Right lung (tissue), 5 donors: ENCODE measurements around the gene JAG2. TPM values are rescaled to one million over a fixed set of nuclear protein-coding genes. Genes with fewer than 3 reads are reported as not detected.

Source experiments
- DNase-seq, 2 donors: peaks; one replicate each; pipeline ENCODE4 v3.0.0-alpha.2; 2013
- polyA plus RNA-seq, 5 donors: library from polyadenylated mRNA; unstranded; fragments of 120-200 nt; gene quantifications; one replicate each; pipeline versions ENCODE4 v1.2.1 to v1.2.3, GENCODE V29; 2013; ENCODE audit warnings: inconsistent platforms in 1 of 5, low replicate concordance in 1 of 5; ENCODE audit not compliant: insufficient read length in 5 of 5, insufficient read depth in 1 of 5

JAG2 gene
- polyA plus RNA-seq, 5 donors: 10.2 to 20.0 (median 11.2) TPM

DNA sequence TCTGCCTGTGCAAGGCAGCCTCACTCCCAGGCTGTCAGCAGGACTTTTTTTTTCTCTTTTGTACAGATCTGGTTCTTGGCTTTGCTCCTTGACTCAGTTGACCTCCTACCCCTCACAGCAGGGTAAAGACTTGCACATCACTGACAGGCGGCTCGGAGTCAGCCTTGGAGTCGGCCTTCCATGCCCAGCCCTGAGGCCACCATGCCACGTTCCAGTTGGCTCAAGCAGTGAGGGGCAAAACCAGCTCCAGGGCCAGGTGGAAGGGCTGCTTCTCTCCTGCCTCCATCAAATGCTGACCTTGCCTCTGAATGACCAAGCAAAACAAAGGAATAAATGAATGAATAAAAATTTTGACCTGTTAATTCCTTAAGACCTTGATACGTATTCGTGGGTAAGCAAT, 27.6 kb downstream of the JAG2 start:
- no peak for DNase-seq

DNA sequence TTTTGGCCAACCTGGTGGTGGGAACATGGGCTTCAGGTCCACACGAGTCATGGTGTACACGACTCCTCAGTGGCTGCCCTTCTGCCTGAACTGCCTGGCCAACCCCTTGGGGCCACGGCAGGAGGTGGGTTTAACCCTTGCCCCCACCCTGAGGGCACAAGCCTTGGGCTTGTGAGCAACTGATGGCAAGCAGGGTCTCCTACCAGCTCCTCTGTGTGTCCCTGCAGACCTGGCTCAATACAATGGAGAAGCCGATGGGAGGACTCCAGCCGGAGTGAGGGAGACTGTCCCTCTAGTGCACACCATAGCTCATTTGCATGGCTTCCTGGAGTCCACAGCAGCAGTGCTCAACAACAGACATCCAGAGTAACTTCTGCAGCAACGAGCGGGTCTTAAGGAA, 28.0 kb downstream of the JAG2 start:
- no peak for DNase-seq

- DNase-seq: no peak
Observed at GRCh38 chr14:105139831-105140239, 28.7 kb downstream of the JAG2 start.

DNA sequence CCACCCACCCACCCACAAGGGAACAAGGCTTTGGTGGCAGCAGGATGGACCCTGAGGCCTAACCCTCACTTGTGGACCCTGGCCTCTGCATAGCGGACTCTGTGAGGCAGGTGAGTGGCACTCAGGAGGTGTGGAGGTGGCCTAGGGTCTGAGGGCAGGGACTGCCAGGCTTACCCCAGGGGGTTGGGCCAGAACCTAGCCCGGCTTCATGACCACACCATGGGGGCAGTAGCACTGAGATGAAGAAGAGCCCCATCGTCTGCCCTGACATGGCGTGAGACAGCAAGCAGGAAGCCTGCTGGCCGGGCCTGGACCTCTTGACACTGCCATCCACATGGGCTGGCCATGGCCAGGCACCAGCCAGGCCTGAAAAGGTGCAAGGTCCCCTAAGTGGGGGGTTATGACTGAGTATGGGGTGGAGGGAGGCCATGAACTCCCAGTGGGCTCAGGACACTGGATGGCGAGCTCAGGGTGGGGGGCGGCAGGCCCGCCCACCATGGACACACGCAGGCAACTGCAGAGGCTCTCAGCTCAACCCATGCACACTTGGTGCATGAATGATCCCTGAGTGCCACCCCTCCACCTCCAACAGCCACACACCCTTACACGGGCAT, 29.3 kb downstream of the JAG2 start:
- no peak for DNase-seq

GRCh38 chr14:105138551-105139111, 29.9 kb downstream of the JAG2 start:
- DNase-seq: no peak

DNA sequence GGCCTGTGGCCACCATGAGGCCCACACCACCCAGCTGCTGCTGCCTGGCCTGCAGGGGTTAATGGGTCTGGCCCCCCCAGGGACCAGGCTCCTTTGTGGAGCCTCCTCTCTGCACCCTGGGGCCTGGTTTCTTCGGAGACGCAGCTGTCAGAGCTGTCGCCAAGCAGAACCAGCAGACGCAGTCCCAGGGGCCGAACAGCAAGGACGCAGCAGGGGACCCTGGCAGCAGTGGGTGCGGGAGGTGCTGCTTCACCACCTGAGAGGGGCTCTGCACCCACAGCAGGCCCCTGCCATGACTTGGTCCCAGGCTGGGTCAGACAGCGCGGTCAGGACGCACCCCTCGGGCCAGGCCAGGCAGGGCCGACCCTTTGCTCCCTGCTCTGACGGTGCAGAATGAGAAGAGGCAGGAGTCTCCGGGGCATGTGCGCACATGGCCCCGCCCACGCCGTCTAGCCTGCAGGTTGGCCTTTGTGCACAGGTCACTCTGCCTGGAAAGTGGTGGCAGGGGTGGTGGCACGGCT, 30.5 kb downstream of the JAG2 start:
- DNase-seq: no peak

GRCh38 chr14:105137481-105138020, 31.0 kb downstream of the JAG2 start:
- DNase-seq: no peak

DNA sequence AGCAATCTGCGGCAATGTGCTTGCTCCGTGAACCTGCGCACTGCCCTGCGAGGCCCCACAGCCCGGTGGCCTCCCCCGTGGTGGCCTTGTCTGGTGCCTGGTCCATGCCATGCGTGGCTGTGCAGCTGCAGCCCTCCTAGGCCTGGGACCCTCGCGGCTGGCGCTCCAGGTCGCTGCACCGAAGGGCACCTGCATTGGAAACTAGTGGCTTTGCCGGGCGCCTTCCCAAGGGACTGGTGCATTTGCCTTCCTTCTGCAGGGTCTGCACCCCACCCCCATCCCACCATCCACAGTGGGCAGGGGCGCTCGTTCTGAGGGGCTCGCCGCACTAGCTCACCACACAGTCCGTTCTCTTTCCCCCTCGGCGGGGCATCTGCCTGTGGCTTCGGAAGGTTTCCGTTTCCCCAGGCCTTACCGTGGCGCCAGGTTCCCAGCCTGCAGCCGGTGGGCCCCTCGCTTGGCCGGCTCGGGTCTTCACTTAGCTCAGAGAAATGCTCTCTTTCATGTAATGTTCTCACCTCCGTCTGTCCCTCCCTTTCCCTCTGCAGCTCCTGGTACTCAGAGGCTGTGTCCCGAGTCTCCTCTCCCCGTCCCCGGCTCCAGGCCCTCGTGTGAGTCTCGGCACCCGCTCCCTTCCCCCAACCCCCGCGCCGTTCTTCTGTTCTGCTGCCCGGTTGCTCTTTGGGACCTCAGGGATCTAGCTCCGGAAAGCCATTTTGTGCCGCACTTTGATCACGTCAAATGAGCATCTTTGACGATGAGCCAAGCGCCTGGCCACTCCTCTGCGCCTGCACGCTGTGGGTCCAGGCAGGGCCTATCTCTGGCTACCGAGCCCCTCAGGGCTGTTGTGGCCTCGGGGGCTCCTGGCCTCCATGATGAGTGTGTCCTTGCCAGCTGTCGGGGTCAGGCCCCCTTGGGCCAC, 31.9 kb downstream of the JAG2 start:
- DNase-seq: no peak

DNA sequence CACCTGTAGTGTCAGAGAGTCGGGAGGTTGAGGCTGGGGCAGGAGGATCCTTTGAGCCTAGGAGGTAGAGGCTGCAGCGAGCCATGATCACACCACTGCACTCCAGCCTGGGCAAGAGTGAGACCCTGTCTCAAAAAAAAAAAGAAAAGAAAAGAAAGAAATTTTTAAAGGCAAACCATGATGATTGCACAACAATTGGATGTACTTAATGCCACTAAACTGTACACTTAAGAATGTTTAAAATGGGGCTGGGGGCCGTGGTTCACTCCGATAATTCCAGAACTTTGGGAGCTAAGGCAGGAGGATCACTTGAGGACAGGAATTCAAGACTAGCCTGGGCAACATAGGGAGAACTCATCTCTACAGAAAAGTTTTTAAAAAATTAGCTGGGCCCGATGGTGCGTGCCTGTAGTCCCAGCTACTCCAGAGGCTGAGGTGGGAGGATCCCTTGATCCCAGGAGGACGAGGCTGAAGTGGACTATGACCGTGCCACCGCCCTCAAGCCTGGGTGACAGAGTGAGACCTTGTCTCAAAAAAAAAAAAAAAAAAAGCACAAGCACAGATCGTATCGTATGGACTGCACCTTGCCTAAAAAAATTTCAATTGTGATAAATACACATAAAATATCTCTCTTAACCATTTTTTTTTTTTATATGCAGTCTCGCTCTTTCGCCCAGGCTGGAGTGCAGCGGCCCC, 32.7 kb downstream of the JAG2 start:
- no peak for DNase-seq

GRCh38 chr14:105132921-105133654, 35.5 kb downstream of the JAG2 start:
- no peak for DNase-seq

DNA sequence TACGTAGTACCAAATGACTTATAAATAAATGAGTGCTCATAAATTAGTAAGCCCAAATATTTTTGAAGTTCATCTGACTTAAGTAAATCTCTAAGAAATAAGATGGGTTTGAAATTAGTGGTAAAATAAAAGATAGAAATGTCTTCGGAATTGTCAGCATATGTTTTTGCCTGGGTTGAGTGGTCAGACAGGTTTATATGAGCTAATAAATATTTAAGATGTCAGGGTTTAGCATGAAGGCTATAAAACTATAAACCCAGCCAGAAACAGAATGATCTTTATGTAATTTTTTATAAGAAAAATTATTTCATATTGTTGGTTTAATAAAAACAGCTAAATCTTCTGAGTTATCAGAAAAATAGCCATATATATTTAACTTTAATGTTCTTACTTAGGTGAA, 37.3 kb downstream of the JAG2 start:
- no peak for DNase-seq

DNA sequence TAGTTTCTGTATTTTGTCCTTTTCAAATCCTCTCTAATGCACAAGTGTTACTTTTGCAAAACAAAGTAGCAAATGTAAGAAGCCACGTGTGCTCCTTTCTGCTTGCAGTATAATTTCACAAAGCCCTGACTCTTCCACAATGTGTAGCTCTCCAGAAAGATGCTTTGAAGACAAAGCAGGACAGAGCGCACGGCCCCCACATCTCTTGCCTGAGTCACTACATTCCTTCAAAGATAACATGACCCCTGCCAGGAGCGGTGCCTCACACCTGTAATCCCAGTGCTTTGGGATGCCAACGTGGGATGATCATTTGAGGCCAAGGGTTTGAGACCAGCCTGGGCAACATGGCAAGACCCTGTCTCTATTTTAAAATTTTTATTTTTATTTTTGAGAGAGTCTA, 40.5 kb downstream of the JAG2 start:
- DNase-seq: no peak

DNA sequence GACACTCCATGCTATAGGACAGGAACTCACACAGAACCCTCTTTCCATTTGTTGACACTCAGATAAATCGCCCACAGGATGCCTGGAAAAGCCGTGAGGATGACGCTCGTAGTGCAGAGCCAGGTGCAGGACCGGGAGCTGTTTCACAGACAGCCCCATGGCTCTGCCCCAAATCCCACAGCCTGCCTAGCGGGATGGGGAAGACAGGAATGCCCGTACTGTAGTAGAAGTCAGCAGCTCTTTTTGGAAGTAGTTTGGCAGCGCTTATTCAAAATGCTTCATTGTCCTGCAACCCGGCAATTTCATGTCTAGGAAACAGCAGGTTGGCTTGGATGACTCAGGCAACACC, 41.6 kb downstream of the JAG2 start:
- no peak for DNase-seq

DNA sequence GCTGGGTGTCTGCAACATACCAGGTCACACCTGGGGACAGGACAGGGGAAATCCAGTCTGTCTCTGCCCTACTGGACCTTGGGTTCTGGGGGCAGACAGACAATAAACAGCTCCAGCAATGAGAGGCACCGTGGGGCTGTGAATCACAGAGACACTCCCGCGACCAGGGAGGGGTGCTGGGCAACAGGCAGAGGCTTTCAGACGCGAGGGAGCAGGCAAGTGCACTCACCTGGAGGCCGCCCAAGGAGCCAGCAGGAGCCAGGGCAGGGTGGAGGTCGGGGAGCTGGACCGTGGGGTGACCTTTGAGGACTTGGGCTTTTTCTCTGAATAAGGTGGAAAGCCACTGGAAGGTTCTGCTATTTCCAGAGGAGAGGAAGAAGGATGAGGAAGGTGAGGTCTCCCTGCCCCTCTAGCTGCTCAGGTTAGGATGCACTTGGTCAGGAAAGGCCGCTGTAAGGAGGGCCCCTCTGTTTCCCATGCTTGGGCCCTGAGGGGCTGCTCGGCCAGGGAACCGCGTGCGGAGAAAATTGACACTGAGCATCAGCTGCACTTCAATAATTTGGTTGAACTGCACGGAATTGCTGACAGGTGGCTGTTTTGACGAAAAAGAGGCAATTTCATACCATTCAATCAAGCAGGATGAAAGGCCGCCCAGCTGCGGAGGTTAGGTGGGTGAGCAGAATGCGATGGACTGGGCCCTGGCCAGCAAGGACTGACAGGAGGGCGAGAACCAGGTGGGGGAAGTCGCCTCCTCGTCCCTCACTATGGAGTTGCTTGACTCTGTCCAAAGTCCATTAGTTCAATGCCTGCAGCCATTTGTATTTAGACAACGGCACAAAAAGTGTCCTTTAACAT, 42.2 kb downstream of the JAG2 start:
- no peak for DNase-seq

DNA sequence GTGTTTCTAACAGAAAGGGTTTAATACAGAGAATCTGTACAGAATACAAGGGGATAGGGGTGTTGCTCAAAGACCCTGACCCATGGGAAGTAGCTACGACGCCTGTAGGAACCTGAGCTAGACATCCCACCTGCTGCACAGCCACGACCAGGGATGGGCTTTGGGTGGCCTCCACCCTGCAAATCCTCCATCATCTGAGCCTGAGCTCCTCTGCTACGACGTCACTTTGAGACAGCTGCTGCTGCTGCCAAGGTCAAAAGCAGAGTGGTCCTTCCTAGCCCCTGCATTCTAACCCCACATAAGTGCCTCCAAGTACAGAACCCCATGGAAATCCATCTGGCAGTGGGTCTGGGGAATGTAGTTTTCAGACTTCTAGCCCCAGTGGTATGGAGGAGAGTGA, 43.8 kb downstream of the JAG2 start:
- DNase-seq: no peak

DNA sequence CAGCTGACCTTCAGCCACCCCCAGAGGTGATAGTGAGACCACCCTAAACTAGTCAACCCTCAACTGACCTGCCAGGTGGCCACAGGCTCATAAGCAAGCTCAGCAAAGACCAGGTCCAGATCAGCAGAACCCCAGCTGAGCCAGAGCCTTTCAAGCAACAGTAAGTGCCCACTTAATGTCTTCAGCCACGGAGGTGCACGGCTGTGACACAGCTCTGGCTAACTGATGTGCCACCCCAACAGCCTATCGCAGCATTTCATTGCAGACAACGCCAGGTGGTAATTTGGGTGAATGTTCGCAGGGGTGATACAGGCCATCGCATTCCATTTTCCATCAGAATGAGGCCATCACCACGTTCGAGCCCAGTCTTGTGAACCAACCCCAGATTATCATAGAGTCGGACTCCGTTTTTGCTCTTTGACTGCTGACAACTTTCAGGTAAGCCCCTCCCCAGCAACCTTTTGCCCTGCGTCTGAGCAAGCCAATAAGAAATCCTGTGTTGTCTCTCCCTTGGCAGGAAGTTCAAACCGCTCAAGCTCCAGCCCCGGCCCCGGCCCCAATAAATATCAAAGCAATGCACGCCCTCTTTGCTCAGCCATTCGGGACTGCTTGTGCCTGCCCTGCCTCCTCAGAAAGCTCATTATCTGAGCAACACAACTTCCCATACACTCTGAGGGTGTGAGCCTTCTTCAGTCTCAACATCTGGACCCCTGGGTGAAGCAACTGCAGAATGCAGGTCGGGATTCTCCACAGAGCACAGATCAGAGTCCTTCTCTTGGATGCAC, 44.4 kb downstream of the JAG2 start:
- DNase-seq: no peak

DNA sequence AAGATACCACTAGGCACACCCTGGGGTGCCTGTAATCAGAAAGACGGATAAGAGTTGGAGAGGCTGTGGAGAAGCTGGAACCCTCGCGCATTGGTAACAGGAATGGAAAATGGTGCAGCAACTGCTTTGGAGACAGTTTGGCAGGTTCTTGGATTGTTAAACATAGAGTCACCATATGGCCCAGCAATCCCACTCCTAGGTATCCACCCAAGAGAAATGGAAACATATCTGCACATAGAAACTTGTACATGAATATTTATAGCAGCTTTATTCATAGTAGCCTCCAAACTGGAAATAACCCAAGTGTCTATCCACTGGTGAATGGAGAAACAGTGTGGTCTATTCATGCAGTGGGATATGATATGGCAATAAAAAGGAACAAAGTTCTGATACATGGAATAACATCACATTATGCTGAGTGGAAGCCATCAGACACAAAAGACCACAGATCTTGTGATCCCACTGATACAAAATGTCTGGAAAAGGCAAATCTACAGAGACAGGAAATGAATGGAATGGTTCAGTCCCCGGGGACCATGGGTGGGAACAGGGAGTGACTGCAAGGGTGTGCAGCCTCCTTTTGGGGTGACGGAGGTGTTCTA, 45.4 kb downstream of the JAG2 start:
- no peak for DNase-seq

DNA sequence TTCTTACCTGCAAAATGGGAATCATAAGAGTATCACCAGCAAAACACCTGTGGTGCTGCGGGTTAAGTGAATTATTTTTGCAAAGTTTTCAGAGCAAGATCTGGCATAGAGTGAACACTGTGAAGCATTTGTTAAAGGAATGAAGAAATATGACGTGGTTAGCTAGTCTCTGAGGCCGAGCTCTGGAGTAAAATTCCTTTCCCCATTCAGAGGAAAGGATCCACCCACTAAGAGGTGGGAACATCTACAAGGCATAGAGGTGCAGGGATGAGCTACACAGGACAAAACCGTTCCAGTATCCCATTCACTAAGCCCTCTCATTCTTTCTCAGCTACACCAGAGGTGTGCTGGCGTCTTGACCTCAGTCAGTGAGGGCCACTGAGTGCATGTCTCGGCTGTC, 48.5 kb downstream of the JAG2 start:
- no peak for DNase-seq

GRCh38 chr14:105119408-105120025, 49.1 kb downstream of the JAG2 start:
- no peak for DNase-seq
